Right forelimb (tissue), 1 donor: ENCODE results near the gene HTRA3.

ENCODE experiments used
- DNase-seq: peaks from one replicate; pipeline ENCODE4 v3.0.0-alpha.2; 2018

HTRA3 gene

GRCh38 chr4:8297141-8297601, 27.6 kb downstream of the HTRA3 start:
- DNase-seq: peak; percentile 30

DNA sequence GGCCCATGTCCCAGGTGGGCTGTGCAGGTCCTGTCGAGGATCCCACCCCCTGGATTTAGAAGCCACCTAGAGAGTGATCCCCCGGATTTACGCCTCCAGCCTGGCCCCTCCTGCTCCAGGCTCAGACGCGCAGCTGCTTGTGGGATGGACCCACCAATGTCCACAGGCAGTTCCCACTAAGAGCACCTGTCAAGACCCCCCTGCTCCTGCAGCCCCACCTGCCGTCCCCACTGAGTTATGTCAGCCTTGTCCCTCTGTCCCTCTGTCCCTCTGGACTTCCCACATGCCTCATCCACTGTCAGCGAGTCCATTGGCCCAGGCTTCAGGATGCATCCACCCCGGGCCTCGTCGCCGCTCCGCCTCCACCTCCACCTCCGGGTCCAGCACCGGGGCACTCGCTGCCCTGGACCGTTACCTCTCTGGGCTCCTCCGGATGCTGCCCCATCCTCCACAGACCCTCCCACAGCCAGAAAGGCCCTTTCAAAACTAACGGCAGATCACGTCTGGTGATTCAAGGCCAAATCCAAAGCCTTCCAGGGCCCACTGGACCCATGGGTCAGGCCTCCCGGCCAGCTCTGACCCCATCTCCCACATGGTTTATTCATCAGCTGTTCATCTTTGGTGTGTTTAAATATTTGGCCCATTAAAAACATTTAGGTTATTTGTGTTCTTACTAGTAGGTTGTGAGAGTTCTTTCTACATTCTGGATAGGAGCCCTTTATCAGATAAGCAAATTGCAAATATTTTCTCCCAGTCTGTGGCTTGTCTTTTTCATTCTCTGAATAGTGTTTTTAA, 28.3 kb downstream of the HTRA3 start:
- peak; percentile 27 for DNase-seq

GRCh38 chr4:8300832-8301231, 31.3 kb downstream of the HTRA3 start:
- DNase-seq: no peak

- DNase-seq: no peak
Measured at GRCh38 chr4:8301851-8302730, 32.5 kb downstream of the HTRA3 start.

- DNase-seq: no peak
Measured at GRCh38 chr4:8303081-8303480, 33.5 kb downstream of the HTRA3 start.

- no peak for DNase-seq
Measured at GRCh38 chr4:8303485-8304281, 34.1 kb downstream of the HTRA3 start.

DNA sequence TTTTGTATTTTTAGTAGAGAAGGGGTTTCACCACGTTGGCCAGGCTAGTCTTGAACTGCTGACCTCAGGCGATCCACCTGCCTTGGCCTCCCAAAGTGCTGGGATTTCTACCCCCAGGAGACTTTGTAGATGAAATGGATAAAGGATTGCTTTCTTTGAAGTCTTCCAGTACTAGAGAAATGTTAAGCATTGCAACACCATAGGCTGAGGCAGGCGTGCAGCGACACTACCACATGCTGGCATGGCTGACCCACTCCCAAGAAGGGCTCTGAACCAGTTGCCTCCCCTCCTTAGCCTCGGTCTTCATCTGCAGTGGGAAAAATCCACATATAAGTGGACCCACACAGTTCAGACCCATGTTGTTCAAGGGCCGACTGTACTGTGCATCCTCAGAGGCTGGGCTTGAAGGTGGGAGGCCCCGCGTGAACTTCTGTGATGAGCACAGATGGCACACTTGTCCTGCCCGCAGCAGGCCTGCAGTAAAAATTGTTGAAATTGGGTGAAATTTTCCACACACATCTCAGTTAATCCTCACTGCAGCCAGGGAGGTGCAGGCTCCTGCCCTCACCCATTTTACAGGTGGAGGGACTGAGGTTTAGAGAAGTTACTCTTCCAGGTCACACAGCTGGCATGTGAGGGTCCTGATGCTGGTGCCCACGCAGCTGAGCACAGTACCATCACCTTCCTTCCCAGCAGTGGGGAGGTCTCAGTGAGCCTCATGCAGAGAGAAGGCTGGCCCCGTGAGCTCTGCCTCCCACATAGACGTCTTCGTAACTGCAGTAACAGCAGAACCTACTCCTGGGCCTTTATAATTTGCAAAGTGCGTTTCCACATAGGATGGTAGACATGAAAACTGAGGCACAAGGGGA, 35.5 kb downstream of the HTRA3 start:
- DNase-seq: no peak

- DNase-seq: no peak
Measured at GRCh38 chr4:8305851-8306471, 36.4 kb downstream of the HTRA3 start.

GRCh38 chr4:8306511-8307021, 37.0 kb downstream of the HTRA3 start:
- no peak for DNase-seq

GRCh38 chr4:8307121-8307520, 37.6 kb downstream of the HTRA3 start:
- DNase-seq: no peak

DNA sequence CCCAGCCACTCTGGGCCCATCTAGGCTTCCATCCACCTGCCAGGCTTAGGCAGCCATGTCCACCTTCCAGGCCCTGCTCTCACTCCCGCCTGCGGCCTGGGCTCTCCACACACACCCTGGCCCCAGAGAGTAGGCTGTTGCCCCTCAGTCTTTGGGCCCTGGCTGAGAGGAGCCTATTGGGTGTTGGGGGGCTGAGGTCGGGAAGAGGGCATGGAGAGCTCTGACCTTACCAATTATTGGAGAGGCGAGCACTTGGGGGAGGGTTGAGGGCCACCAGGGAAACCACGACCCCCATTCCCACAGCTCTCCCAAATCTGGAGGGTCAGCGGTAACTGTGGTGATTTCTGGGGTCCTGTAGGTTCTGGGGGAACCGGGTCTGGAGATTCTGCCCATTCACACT, 38.2 kb downstream of the HTRA3 start:
- no peak for DNase-seq

DNA sequence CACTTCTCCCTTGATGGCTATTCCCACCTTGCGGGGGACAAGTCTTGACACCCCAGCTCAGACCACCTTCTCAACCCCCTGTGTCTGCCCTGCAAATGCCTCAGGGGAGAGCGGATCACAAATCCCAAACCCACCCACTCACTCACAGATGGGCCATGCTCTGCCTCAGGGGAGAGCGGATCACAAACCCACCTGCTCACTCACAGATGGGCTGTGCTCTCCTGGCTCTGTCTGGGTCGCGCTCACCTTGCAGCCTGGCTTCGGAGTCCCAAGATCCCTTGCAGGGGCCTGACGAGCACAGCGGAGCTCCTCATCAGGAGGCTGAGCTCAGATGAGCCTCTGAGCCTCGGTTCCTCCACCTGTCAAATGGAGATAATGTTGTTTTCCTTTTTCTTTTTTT, 38.6 kb downstream of the HTRA3 start:
- DNase-seq: no peak

DNA sequence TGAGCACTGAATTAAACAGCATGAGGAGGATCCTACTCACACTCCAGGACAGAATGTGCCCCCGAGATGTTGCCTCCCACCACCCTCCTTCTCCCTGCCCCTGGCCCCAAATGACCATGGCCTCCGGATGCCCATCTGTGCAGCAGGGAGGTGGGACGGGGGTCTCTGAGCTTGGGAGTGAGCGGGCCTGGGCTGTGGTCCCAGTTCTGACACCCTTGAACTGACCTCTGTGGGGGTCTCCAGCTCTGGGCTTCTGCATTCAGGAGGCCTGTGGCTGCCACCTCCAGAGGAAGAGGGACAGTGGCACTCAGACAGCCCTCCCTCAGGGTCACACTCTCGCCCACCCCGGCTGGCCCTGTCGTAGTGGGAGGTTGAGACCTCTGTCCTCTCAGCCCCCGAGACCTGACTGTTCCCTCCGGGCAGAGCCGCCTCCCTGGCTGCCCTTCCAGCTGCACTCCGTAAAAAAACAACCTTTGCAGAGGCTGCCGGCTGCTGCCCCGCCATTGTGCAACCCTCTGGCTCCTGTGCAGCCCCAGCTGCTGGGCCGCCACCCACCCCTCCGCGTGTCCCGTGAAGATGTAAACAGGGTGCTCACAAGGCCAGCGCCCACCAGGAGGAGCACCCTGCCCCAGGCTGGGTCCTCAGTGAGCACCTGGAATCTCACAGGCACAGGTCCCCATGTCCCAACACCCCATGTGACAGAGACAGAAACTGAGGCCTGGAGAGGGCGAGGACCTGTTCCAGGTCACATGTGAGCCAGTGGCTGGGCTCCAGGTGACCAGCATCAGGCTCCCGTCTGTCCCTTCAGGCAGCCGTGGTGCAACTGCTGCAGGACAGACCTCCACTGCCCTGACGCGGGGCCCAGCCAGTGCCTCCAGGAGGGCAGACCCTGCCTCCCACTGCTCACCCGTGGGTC, 39.6 kb downstream of the HTRA3 start:
- DNase-seq: no peak

DNA sequence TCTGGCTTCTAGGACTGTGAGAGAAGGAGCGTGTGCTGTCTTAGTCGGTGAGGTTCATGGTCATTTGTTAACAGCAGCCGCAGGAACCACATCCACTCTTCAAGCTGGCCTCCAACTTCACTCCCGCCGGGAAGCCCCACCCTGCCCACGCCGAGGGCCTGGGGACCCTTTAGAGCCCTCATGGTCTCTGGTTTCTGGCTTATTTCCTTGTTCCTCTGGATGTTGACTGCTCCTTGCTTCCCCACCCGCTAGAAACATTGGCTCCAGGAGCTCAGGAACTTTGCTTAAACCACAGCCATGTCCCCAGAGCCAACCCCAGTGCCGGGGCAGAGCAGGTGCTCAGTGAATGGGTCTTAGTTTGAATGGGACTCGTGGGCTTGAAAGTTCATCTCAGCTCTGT, 40.8 kb downstream of the HTRA3 start:
- no peak for DNase-seq

- no peak for DNase-seq
Measured at GRCh38 chr4:8311101-8312068, 41.8 kb downstream of the HTRA3 start.

- no peak for DNase-seq
Measured at GRCh38 chr4:8312069-8312445, 42.5 kb downstream of the HTRA3 start.

DNA sequence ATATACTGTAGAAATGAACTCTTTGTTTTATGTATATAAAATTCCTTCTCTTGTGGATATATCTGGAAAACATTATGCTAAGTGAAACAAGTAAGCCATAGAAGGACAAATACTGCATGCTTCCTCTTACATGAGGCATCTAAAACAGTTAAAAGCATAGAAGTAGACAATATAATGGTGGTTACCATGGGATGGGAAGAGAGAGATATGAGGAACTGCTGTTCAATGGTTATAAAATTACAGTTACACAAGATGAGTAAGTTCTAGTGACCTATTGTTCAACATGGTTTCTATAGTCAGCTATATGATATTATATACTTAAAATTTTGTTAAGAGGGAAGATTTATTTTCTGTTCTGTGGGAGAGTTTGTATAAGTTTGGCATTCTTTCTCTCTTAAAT, 43.4 kb downstream of the HTRA3 start:
- DNase-seq: no peak

DNA sequence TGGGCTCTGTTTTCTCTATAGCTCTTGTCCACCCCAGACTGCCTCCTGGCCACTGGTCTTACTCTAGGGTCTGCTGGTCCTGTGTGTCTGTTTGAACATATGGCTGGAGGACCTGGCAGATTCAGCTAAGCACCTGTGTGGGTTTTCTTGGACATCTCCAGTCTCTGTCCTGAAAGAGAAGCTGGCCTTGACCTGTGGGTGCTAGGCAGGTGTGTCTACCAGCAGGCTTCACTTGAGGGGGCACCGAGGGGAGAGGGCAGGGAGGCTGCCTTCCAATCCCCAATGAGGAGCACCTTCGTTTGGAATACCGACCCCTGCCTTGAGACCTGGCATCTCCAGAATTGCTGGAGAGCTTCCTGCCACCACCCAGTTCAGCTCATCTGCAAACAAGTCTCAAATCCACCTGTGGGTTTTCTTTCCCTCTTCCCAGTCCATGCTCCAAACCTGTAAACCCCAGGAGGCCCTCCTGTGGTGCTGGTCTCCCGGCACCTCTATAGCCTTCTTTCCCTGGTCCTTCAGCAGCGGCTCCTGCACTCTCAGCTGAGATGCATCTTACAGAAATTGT, 45.2 kb downstream of the HTRA3 start:
- DNase-seq: peak; percentile 23
